Measurements from ENCODE around the gene PRR15.
A peak's percentile ranks its signal among the peaks of the same experiment; 100 is the strongest.

PRR15 gene

DNA sequence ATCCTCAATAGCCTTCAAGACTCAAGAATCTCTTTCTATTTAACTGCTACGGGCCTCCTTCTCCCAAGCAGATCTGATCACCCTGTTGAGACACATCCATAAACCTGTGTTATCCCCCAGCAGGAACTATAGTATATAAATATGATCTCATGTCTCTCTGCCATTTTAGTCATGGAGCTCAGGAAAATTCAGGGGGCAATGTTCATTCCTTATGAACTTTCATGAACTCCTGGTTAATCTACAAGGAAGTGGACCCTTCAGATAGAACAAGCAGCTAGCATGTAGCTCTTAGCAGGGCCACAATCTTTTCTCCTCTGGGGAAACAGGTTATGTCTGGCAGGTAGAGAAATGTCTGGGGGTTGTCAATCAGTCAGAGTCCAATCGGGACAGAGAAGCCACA is 8.9 kb downstream of the PRR15 start:
- no peak for DNase-seq

DNA sequence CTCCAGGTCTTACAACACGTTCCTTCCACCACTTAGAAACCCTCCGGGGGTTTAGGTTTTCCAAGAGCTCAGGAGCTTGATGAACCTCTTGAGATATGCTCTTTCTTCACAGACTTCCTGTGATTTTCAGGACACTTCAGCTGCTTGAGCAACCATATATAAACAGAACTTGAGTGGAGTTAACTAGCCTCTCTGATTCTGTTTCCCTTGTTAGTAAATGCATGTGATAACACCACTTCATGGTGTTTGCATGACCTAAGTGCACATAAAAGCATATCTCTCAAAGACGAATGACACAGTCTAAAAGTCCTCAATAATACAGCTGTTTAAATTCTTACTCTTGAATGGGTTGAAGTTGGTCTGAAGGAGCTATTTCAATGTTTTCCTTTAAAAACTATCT is 9.9 kb downstream of the PRR15 start:
- no peak for DNase-seq

DNA sequence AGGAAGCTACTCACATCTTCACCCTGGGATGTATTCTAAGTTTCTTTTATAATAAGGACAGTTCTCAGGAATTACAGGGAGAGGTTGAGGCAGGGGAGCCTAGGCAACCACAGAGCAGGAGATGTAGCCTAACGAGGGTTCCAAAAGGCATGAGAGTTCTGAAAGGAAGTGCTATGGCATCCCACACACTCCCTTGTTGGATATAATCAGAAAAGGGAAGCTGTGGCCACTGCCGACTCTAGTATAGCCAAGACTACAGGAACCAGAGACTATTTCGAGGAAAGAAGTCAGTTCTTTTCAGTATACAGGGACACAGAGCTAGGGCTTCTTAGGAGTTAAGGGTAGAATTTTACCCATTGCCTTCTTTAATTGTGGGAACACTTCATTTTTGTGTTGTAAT is 11.0 kb downstream of the PRR15 start:
- DNase-seq: no peak

GRCh38 chr7:29587195-29587808 is 23.7 kb downstream of the PRR15 start:
- no peak for DNase-seq

GRCh38 chr7:29588212-29588611 is 24.6 kb downstream of the PRR15 start:
- no peak for DNase-seq

DNA sequence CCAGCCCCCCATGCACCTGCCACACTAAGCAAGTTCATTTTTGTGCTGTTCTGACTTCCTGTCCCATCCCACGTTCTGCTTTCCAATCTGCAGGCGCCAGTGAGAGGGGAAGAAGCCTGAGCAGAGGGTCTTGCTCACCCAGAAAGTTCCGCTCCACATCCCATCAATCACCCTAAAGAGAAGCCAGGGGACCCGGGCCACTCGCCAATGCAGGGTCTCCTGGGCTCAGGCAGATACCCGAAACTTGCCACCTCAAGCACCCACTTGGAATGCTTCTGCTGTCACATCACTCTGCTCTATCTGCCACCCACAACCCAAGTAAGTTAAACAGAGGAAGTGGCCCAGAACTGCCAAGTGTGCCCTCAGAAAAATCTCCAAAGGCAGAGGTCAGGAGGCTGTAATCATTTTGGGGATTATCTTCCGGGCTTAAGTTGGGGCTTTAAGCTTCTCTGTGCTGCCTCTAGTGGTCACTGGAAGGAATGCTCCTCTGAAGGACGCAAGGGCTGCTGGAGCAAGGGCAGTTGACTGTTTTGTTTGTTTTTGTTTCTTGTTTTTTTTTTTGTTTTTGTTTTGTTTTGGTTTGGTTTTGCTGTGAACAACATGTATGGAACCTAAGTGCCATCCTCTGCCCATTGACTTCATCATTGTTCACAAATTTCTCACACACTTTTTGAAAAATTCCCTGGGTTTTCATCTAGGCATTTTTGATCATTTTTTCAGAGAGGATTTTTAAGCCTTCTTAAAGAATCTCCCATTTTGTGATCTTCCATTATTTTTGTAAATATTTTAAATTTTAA is 25.5 kb downstream of the PRR15 start:
- DNase-seq: peak; percentile 6

GRCh38 chr7:29592866-29593265 is 29.2 kb downstream of the PRR15 start:
- no peak for DNase-seq

DNA sequence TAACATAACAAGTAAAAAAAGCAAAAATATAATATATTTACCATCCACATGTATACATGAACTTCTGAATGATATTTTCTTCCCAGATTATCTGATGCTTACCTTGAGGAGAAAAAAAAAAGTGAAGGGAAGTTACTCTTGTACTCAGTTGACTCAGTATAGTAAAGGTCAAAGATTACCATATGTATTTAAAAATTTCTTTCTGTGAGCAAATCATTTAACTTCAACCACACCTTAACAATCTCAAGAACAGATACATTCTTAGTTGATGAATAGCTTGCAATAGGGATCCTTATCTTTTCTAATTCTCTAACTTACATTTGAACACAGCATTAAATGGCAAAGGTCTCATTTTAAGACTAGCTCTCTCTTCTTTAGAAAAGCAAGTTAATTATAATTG is 29.8 kb downstream of the PRR15 start:
- no peak for DNase-seq

DNA sequence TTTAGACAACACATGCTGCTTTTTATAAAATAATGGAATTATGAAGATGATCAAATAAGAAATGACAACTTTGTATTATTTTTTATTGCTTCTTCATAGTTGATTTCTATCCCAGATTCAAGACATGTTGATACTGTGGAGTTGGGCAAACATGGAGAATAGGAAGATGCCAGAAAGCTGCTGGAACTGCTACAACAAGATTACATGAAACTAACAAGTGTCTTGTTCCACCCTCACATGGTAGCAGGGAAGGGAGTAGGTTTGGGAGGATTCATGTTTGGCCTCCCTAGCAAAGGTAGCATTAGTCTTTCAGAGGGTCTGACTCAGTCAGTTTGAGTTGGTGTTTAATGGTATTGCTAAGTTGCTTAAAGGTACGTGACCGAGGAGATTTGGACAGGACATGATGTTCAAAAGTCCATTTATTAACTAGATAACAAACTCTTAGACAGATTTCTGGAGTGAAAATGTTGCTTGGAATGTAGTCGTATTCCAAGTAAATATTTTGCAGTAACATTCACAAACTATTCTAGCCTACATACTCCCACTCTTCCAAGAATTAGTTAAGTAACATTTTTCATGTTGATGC is 33.1 kb downstream of the PRR15 start:
- no peak for DNase-seq

DNA sequence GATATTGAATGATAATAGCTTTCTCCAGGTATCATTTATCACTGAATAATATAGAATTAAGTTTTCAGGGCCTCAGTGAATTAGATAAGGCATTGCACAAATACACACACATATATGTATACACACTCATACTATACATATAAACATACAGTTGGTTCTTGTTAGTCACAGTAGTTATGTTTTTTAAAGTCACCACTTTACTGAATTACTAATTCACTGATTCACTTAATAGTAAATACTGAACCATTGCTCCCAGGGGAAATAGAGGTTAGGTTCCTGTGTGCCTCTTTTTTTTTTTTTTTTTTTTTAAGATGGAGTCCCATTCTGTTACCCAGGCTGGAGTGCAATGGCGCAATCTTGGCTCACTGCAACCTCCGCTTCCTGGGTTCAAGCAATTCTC is 33.6 kb downstream of the PRR15 start:
- no peak for DNase-seq

DNA sequence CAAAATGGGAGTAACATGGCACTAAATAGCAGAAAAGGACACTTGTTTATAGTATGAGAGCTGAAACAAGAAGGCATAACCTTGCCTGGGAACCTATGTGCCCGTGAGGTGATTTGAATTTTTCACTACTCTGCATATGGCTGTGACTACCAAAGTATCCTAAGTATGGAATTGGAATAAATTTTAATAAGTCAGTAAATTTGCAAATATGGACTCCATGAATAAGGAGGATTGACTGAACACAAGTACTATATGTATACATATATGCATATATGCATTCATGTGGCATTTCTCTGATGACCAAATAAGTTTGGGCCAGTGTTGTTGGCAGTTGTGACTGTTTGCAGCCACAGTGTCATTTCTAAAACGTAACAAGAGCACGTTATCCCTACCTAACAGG is 34.5 kb downstream of the PRR15 start:
- DNase-seq: no peak

DNA sequence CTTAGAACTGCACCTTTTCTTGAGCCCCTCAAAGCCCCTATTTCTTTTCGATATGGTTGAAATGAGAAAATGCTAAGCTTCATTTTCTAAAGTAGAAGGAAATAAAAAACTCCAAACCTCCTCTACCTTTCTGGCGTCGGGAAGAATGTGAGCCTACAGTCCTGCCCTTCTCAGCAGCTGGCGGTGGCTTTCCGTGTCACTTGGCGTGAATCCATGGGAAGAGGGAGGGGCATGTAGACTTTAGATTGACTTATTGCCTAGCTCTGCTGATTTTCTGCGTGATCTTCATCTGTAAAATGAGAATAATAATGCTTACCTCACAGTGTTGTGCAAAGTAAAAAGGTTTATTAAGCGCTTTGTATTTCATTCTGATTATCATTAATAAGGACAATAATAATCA is 35.0 kb downstream of the PRR15 start:
- no peak for DNase-seq

DNA sequence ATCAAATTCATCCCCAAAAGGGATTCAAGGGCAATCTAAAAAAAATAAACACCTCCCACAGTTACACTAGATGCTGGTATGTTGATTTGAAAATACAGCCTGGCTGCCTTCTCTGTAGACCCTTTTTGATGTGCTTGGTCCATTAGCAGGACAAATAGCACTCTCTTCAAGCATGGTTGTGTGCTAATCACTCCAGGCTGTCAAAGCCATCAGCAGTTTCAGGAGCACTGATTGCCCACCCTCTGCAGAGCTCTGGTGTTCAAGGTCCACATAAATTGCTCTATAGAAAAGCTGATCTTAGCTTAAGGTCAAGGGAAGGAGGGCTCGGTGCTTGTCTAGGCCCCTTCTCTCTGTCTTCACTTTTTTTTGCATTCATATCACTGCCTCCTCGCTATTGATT is 35.4 kb downstream of the PRR15 start:
- no peak for DNase-seq

DNA sequence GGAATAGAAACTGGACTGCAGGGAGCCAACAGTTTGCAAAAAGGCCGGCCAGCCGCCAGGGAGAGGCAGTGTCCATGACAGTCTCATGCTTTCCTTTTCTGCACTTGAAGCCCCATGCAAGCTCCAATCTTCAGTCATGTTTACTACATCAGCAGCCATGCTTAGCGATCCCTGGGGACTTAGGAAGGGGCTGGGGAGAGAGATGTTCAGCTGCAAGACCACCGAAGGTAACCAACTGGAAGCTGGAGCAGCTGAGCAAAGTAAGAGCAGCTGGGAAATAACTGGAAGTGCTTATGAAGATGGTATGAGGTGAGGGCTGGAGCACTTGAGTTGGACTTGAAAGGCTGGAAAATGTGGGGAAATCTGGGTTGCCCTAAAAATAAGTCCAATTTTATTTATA is 37.0 kb downstream of the PRR15 start:
- no peak for DNase-seq

DNA sequence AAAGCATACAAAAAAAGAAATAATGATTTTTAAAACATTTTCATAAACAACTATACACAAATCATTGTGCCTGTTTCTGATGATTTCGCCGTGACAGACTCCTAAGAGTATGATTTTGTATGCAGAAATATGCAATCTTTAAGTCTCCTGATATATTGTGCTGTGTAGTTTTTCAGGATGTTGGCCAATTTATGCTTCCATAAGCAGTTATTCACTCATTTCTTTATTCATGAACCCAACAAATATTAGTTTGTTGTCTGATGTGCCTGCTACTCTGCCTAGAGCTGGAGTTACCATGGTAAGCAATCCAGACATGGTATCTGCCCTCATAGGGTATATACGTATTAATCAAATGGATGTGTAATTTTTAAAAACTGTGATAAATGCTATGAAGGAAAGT is 40.4 kb downstream of the PRR15 start:
- no peak for DNase-seq

DNA sequence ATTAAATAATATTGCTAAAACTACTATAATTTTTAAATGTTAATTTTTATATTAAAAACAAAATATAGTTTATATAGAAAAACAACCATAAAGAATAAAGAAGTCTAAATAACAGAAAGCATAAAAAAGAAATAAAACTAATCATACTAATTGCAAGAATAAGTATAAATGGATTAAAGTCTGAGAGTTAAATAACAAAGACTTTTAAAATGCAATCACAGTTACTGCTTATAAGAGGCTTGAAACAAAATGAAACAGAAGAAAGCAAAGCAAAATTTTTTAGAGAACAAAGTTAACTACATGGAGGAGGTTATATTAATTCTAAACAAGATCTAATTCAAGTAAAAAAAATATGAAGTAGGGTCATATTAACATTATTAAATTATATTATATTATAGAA is 41.1 kb downstream of the PRR15 start:
- DNase-seq: no peak

DNA sequence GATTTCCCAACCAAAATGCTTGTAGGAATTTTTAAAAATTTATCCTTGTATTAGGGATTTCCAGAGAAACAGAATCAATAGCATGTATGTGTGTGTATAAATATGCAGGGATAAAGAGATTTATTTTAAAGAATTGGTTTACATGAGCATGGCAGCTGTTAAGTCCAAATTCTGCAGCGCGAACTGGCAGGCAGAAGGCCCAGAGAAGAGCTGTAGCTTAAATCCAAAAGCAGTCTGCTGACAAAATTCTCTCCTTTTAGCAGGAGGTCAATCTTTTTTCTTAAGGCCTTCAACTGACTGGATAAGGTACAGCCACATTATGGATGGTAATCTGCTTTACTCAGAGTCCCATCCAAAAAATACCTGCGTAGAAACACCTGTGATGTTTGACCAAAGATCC is 42.0 kb downstream of the PRR15 start:
- no peak for DNase-seq

- DNase-seq: no peak
These were observed 42.7 kb downstream of the PRR15 start for GRCh38 chr7:29606287-29606721.

GRCh38 chr7:29606830-29607229 is 43.2 kb downstream of the PRR15 start:
- DNase-seq: no peak

- DNase-seq: no peak
These were observed 43.6 kb downstream of the PRR15 start for GRCh38 chr7:29607259-29607658.

- no peak for DNase-seq
These were observed 44.3 kb downstream of the PRR15 start for GRCh38 chr7:29607889-29608288.

GRCh38 chr7:29609162-29610037 is 45.8 kb downstream of the PRR15 start:
- DNase-seq: no peak

- DNase-seq: no peak
These were observed 46.5 kb downstream of the PRR15 start for GRCh38 chr7:29610086-29610485.

All from CD4-positive, alpha-beta T cell treated with Interleukin-17A for 4 hours (primary cell).